ENCODE measurements around the gene RGS2. TPM values are rescaled to one million over a fixed set of nuclear protein-coding genes. Genes with fewer than 3 reads are reported as not detected.
A peak's percentile ranks its signal among the peaks of the same experiment; 100 is the strongest.

Gene RGS2
- total RNA-seq (ENCODE audit: low replicate concordance): 61.5 and 86.1 TPM in 2 replicates

- DNase-seq (ENCODE audit: low read depth): peak; percentile 92
- peak within 1 kb of the TSS; percentile 97 for H3K4me3 ChIP-seq (ENCODE audit: low read depth, low read length)
- TF ChIP-seq CTCF (IDR thresholded peaks at IDR 0.05; ENCODE audit: insufficient read depth, low read length): no peak
Observed at GRCh38 chr1:192808518-192809306, at the start of gene RGS2. Gene RGS2, plus strand, starts transcription at chr1:192809039. Its CDS starts 33 bp downstream, at chr1:192809072.

- TF ChIP-seq CTCF (IDR thresholded peaks at IDR 0.05; ENCODE audit: insufficient read depth, low read length): no peak
- DNase-seq (ENCODE audit: low read depth): no peak
- no peak overlapping the region for H3K4me3 ChIP-seq (ENCODE audit: low read depth, low read length)
Observed at GRCh38 chr1:192759104-192759503, 49.7 kb upstream of the RGS2 start.

GRCh38 chr1:192762265-192762664 is 46.6 kb upstream of the RGS2 start:
- no peak for TF ChIP-seq CTCF (IDR thresholded peaks at IDR 0.05; ENCODE audit: insufficient read depth, low read length)
- no peak for DNase-seq (ENCODE audit: low read depth)
- H3K4me3 ChIP-seq (ENCODE audit: low read depth, low read length): no peak overlapping the region

GRCh38 chr1:192763243-192763642 is 45.6 kb upstream of the RGS2 start:
- no peak overlapping the region for H3K4me3 ChIP-seq (ENCODE audit: low read depth, low read length)
- no peak for TF ChIP-seq CTCF (IDR thresholded peaks at IDR 0.05; ENCODE audit: insufficient read depth, low read length)
- peak; percentile 56 for DNase-seq (ENCODE audit: low read depth)

GRCh38 chr1:192763756-192764155 is 45.1 kb upstream of the RGS2 start:
- TF ChIP-seq CTCF (IDR thresholded peaks at IDR 0.05; ENCODE audit: insufficient read depth, low read length): no peak
- peak; percentile 36 for DNase-seq (ENCODE audit: low read depth)
- no peak overlapping the region for H3K4me3 ChIP-seq (ENCODE audit: low read depth, low read length)

- H3K4me3 ChIP-seq (ENCODE audit: low read depth, low read length): no peak overlapping the region
- TF ChIP-seq CTCF (IDR thresholded peaks at IDR 0.05; ENCODE audit: insufficient read depth, low read length): no peak
- no peak for DNase-seq (ENCODE audit: low read depth)
Observed at GRCh38 chr1:192764675-192765074, 44.2 kb upstream of the RGS2 start.
